ENCODE data around the gene ERICH4.

GRCh38 chr19:41447732-41448332, 4.9 kb downstream of the ERICH4 start:
- TF ChIP-seq RAD21 (IDR thresholded peaks at IDR 0.05; ENCODE audit: low read length) (no peak), RCOR1 (IDR thresholded peaks at IDR 0.05; ENCODE audit: low read length) (no peak), CTCF (IDR thresholded peaks at IDR 0.05) (no peak), YY1 (IDR thresholded peaks at IDR 0.05; ENCODE audit: low read depth) (no peak), RXRA (IDR thresholded peaks at IDR 0.05; ENCODE audit: borderline replicate concordance, low read depth) (no peak), EP300 (IDR thresholded peaks at IDR 0.05; ENCODE audit: borderline replicate concordance in 1 of 2, low read depth in 1 of 2, low read length in 1 of 2) (no peak), USF2 (IDR thresholded peaks at IDR 0.05; ENCODE audit: borderline replicate concordance, low read depth, low read length) (no peak), NFIC (IDR thresholded peaks at IDR 0.05; ENCODE audit: borderline replicate concordance) (no peak), EZH2phosphoT487 (IDR thresholded peaks at IDR 0.05; ENCODE audit: borderline replicate concordance, low read depth) (no peak)

Data from SK-N-SH (cell line).